ENCODE measurements around the gene RAD17.
"Not testable (repeated sequence)": the region's sequence is repeated elsewhere in the genome, so short reads cannot be mapped to it uniquely, and the experiment has no call there.

The RAD17 gene, protein sequence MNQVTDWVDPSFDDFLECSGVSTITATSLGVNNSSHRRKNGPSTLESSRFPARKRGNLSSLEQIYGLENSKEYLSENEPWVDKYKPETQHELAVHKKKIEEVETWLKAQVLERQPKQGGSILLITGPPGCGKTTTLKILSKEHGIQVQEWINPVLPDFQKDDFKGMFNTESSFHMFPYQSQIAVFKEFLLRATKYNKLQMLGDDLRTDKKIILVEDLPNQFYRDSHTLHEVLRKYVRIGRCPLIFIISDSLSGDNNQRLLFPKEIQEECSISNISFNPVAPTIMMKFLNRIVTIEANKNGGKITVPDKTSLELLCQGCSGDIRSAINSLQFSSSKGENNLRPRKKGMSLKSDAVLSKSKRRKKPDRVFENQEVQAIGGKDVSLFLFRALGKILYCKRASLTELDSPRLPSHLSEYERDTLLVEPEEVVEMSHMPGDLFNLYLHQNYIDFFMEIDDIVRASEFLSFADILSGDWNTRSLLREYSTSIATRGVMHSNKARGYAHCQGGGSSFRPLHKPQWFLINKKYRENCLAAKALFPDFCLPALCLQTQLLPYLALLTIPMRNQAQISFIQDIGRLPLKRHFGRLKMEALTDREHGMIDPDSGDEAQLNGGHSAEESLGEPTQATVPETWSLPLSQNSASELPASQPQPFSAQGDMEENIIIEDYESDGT

DNA sequence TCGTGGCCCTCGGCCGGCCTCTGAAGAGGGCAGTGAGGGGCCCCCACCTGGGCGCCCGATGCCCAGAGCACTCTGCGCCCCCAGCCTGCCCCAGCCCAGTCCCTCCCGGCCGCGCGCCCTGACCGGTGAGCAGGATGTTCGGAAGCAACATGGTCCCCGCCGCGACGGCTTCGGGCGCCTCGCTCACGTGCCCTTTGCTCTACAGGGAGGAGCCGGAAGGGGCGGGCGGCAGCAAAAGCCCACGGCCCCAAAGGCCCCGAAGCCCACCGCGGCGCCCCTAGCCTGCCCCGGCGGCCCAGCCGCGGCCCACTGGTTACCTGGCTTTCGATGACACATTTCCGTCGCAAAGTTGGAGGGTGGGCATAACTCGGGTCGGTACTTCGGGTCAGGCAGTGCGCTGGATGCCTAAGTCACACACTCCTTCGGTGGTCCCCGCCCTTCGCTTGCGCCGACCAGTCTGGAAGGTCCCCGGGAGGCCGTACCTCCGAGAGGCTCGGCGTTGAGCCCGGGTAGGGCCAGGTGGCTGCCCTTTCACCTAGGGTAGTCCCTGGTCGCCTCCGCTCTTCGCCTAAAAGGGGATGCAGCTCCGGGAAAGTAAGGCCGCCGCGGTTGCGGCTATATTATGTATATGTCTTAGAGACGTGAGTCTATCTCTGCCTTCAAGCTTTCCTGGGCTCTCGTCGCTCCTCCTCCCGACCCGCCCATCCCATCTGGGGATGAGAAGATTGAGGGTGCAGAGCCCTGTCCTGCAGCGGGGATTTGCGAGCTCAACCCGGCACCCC lies at the start of gene RAD17, which contains the start of the genes AK6 and TAF9:
Gene RAD17 (plus strand): TSS at position 479 of the 782 bp plus-strand sequence. CDS start 2,391 bp downstream, outside the sequence.
Gene AK6 (minus strand): TSS at position 181 of the 782 bp plus-strand sequence. CDS start 30 bp downstream, at position 151.
Gene TAF9 (minus strand): TSS at position 181 of the 782 bp plus-strand sequence. CDS start 3,783 bp downstream, outside the sequence.
- DNase-seq (ENCODE audit: insufficient read length, low spot score): peak; percentile 83
- TF ChIP-seq POLR2A (IDR thresholded peaks at IDR 0.05; ENCODE audit: low read depth, low read length): peak; percentile 83
- FAIRE-seq: peak; percentile 81

DNA sequence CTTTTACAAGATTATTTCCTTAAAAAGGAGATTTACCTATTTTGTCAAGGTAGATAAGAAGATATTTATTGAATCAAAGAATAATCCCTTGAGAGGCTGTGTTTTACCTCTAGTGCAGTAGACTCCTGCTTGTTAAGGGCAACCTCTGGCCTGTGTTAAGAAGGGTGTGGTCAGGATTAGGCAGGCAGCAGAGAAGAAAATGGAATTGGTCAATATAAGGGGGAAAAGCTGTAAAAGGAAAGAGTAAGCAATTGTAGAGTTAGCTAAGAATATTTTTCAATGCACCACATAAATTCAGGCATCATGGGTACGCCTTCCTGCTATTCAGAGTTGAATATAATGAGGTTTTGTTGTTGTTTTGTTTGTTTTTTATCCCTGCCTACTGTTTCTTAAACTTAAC lies 43.3 kb upstream of the RAD17 start:
- DNase-seq (ENCODE audit: insufficient read length, low spot score): no peak
- no peak for FAIRE-seq
- no peak for TF ChIP-seq POLR2A (IDR thresholded peaks at IDR 0.05; ENCODE audit: low read depth, low read length)

DNA sequence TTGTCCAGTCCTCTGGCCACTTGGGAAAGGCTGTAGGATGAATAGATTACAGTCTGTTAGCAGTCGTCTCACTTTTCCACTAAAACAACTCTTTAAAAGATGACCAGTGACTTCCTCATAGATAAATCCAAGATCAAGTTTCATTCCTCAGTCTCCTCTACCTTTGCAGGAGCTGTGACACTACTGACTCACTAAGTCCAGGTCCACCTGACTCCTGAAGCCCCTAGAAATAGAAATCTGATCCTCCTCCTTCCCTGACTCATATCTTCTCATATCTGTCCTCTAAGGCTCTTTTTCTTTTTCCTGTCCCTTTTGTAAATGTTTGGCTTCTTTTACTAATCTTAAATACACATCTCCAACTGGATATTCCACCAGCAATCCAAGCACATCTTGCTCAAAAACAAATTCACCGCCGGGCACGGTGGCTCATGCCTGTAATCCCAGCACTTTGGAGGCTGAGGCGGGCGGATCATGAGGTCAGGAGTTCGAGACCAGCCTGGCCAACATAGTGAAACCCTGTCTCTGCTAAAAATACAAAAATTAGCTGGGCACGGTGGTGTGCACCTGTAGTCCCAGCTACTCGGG lies 39.6 kb upstream of the RAD17 start:
- no peak for DNase-seq (ENCODE audit: insufficient read length, low spot score)

DNA sequence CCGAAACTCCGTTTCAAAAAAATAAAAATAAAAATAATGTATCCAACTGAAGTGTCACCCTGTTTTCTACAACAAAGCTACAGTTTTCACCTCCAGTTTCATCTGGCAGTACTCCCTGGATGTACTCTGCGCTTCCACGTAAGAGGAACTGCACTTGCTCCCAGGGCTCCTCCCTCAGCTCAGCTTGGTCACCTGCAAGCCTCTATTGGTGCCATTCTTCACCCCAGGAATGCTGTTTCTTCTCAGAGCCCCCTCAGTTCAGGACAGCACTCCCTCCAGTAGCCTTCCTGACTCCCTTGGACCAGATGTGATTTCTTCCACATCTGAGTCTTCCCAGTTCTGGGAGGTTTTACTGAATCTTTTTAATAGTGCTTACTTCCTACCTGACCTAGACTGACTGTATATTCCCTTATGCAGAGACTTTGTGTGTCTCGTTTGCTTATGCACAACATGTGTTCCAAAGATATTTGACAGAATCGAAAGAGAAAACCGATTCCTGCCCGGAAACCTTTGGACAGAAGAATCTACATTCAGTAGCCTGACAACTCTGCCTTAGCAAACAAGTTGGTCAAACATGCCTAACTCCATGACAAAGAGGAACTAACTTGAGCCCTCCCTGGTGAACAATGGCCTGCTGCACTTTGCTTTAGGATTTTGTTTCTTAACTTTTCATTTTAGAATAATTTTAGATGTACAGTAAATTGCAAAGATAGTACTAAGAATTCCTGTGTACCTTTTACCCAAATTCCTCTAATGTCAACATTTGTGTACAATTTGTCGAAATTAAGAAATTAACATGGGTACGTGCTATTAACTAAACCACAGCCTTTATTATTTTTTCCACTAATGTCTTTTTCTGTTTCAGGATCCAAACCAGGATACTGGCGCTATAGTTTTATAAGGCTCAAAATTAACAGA lies 37.8 kb upstream of the RAD17 start:
- no peak for FAIRE-seq
- TF ChIP-seq POLR2A (IDR thresholded peaks at IDR 0.05; ENCODE audit: low read depth, low read length): no peak
- no peak for DNase-seq (ENCODE audit: insufficient read length, low spot score)

More for the DNA sequence above, 39.6 kb upstream of the RAD17 start:
- TF ChIP-seq POLR2A (IDR thresholded peaks at IDR 0.05; ENCODE audit: low read depth, low read length): no peak
- FAIRE-seq: no peak

DNA sequence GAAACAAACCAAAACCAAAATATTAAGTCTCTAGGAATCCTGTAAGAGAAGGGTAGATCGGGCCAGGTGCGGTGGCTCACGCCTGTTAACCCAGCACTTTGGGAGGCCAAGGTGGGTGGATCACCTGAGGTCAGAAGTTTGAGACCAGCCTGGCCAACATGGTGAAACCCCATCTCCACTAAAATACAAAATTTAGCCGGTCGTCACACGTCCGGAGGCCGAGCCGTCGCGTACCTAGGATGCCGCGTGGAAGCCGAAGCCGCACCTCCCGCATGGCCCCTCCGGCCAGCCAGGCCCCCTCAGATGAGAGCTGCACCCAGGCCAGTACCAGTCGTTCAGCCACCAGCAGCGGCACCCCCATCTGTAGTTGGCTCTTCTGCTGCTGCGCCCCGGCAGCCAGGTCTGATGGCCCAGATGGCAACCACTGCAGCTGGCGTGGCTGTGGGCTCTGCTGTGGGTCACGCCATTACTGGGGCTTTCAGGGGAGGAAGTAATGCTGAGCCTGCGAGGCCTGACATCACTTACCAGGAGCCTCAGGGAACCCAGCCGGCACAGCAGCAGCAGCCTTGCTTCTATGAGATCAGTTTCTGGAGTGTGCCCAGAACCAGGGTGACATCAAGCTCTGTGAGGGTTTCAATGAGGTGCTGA lies 35.8 kb upstream of the RAD17 start:
- not testable (repeated sequence) for FAIRE-seq; DNase-seq (ENCODE audit: insufficient read length, low spot score)

DNA sequence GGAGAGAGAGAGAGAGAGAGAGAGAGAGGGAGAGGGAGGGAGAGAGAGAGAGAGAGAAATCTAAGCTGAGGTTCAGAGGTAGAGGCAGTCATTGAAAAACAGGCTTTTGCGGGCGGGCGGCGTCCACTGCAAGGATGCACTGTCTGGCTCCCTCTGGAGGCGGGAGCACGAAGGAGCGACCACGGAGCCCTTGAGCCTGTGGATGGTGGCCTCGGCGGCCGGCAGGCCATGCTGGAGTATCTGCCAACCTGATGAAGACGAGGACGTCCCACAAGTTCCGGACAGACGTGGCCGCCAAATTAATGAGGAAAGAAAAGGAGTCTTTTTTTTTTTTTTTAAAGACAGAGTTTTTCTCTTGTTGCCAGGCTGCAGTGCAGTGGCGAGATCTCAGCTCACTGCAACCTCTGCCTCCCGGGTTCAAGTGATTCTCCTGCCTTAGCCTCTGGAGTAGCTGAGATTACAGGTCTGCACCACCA lies 34.8 kb upstream of the RAD17 start:
- FAIRE-seq: no peak
- TF ChIP-seq POLR2A (IDR thresholded peaks at IDR 0.05; ENCODE audit: low read depth, low read length): no peak
- peak; percentile 52 for DNase-seq (ENCODE audit: insufficient read length, low spot score)

DNA sequence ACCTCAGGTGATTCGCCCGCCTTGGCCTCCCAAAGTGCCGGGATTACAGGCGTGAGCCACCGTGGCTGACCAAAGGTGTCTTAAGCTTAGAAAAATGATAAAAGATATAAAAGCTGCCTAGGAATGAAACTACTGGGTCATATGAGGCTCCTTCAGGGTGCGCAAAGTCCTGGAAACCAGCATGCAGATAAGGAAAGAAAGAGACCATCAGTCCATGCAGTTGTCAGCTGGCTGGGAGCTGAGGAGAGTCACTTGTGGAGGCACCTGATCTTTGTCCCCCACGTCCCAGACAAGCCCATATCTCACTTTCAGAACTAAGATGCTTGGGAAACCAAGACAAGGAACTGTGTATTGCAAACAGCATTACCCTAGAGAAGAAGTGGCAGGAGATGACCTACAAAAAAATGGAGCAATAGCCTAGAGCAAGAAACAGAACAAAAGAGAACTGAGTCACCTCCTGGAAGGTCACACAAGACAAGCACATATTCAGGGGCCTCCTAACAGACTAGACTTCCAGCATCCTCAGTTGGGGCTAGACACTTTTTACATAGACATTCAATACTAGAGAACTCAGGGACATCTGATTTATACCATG lies 34.2 kb upstream of the RAD17 start:
- DNase-seq (ENCODE audit: insufficient read length, low spot score): no peak
- no peak for FAIRE-seq
- TF ChIP-seq POLR2A (IDR thresholded peaks at IDR 0.05; ENCODE audit: low read depth, low read length): no peak

DNA sequence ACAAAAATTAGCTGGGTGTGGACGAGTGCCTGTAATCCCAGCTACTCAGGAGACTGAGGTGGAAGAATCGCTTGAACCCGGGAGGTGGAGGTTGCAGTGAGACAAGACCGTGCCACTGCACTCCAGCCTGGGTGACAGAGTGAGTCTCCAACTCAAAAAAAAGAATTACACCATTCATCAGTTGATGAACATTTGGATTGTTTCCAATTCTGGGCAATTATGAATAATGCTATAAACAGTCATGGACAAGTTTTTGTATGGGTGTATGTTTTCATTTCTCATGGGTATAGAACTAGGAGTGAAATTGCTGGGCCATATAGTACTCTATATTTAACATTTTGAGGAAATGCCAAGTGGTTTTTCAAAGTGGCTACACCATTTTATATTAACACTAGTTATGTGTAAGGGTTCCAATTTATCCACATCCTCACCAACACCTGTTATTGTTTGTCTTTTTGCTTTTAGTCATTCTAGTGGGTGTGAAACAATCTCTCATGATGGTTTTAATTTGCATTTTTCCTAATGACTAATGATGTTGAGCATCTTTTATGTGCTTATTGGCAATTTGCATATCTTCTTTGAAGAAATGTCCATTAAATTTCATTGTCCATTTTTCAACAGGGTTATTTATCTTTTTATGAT lies 28.0 kb upstream of the RAD17 start:
- DNase-seq (ENCODE audit: insufficient read length, low spot score): no peak
- TF ChIP-seq POLR2A (IDR thresholded peaks at IDR 0.05; ENCODE audit: low read depth, low read length): no peak
- no peak for FAIRE-seq

DNA sequence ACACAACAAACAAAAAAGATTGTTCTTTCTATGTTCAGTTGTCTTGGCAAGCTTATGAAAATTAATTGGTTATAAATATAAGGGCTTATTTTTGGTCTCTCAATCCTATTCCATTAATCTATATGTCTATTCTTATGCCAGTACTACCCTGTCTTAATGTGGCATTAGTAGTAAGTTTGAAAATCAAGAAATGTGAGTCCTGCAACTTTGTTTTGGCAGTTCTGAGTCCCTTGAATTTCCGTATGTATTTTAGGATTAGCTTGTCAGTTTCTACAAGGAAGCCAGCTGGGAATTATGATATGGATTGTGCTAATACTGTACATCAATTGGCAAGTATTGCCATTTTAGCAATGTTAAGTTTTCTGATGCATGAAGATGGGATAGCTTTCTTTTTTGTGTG lies 26.5 kb upstream of the RAD17 start:
- no peak for TF ChIP-seq POLR2A (IDR thresholded peaks at IDR 0.05; ENCODE audit: low read depth, low read length)
- DNase-seq (ENCODE audit: insufficient read length, low spot score) (no peak), FAIRE-seq (no peak)

DNA sequence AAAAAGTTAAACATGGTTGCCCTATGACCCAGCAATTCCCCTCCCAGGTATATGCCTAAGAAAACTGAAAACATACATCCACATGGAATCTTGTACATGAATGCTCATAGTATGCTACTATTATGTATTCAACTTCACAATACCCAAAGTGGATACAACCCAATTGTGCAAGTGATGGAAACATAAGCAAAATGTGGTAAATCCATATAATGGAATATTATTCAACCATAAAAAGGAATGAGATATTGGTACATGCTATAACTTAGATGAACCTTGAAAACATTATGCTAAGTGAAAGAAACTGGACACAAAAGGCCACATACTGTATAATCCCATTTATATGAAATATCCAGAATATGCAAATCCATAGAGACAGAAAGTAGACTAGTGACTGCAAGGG lies 19.0 kb upstream of the RAD17 start:
- FAIRE-seq (no peak), DNase-seq (ENCODE audit: insufficient read length, low spot score) (no peak)
- TF ChIP-seq POLR2A (IDR thresholded peaks at IDR 0.05; ENCODE audit: low read depth, low read length): no peak

DNA sequence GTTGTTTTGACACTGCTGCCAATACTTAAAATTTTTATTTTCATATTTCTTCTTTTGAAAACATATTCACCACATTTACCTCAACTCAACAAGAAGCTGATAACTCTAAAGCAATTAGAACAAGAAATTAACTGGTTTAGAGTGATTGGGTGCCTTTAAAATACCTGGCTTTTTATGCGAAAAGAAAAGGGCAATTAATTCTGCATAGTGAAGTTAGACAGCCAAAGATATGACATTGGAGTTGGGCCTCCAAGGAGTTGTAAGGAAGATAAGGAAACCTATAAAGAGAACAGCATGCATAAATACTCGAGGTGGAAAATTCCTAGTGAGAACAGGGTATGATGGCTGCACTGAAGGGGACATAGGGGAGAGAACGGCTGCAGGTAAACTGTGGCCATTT lies 9.9 kb upstream of the RAD17 start:
- no peak for TF ChIP-seq POLR2A (IDR thresholded peaks at IDR 0.05; ENCODE audit: low read depth, low read length)
- no peak for FAIRE-seq

More for the DNA sequence above, 9.9 kb upstream of the RAD17 start:
- no peak for DNase-seq (ENCODE audit: insufficient read length, low spot score)

Measured in H54 (cell line).